Gastrocnemius medialis (tissue), 4 donors: ENCODE measurements around the gene OR2W3.

ENCODE experiments used
- POLR2A ChIP-seq, 2 donors: fragments of 450-650 bp; IDR thresholded peaks; one replicate each; pipeline ENCODE4 v1.6.1; 2017; ENCODE audit warnings: antibody characterized with exemption in 2 of 2, mild to moderate bottlenecking in 2 of 2, moderate library complexity in 2 of 2
- TF ChIP-seq, protein P1 (sequence below), 5 experiments: fragments of 450-650 bp in 3 of 5; fragments of 200-600 bp in 2 of 5; sonication (generic) in 2 of 5; IDR thresholded peaks in 4 of 5; conservative IDR thresholded peaks in 1 of 5; 1 replicate in 4 of 5; 2 replicates in 1 of 5; pipeline ENCODE4 v1.5.1; 2016 to 2019; ENCODE audit warnings: antibody characterized with exemption in 5 of 5, mild to moderate bottlenecking in 3 of 5, moderate library complexity in 3 of 5

DNA sequence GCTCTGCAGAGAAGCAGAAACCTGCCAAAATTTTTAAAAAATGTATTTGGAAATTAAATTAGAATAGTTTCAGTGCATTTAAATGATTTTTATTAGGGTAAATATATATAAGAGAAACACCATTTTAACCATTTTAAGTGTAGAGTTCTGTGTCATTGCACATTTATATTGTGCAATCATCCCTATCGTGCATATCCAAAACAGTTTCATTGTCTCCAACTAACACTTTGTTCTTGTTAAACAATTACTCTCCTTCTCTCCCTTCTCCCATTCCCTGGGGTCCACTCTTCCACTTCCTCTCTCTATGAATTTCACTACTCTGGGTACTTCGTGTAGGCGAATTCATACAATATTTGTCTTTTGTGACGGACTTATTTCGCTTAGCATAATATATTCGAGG is 47.2 kb downstream of the OR2W3 start:
- TF ChIP-seq, protein P1, sequence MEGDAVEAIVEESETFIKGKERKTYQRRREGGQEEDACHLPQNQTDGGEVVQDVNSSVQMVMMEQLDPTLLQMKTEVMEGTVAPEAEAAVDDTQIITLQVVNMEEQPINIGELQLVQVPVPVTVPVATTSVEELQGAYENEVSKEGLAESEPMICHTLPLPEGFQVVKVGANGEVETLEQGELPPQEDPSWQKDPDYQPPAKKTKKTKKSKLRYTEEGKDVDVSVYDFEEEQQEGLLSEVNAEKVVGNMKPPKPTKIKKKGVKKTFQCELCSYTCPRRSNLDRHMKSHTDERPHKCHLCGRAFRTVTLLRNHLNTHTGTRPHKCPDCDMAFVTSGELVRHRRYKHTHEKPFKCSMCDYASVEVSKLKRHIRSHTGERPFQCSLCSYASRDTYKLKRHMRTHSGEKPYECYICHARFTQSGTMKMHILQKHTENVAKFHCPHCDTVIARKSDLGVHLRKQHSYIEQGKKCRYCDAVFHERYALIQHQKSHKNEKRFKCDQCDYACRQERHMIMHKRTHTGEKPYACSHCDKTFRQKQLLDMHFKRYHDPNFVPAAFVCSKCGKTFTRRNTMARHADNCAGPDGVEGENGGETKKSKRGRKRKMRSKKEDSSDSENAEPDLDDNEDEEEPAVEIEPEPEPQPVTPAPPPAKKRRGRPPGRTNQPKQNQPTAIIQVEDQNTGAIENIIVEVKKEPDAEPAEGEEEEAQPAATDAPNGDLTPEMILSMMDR (IDR thresholded peaks at IDR 0.05 in 4 of 5, conservative IDR thresholded peaks at IDR 0.05 in 1 of 5): no peak
- TF ChIP-seq POLR2A (IDR thresholded peaks at IDR 0.05): no peak
